OCI-LY1 (cell line): ENCODE results near the gene RNH1.

Experiments
- H2AFZ ChIP-seq: fragments of 200-600 bp; sonication (generic), shearing (Covaris generic); 2 replicates; pipeline ENCODE4 v1.6.0; 2014; ENCODE audit warnings: antibody characterized with exemption, mild to moderate bottlenecking, low read length
- H3F3A ChIP-seq: fragments of 200-600 bp; sonication (generic), shearing (Covaris generic); 2 replicates; pipeline ENCODE4 v1.6.0; 2014; ENCODE audit warnings: mild to moderate bottlenecking, antibody characterized with exemption, low read length, moderate library complexity; ENCODE audit not compliant: insufficient read depth
- H3K27ac ChIP-seq: fragments of 200-600 bp; sonication (generic); 2 replicates; pipeline ENCODE4 v1.5.1; 2014; ENCODE audit warnings: low read length, mixed run types, mild to moderate bottlenecking, low read depth; ENCODE audit not compliant: poor library complexity, severe bottlenecking
- H3K27me3 ChIP-seq: fragments of 200-600 bp; sonication (generic); 2 replicates; pipeline ENCODE4 v1.6.0; 2014; ENCODE audit warnings: antibody characterized with exemption, mild to moderate bottlenecking, low read length, moderate library complexity; ENCODE audit not compliant: insufficient read depth
- H3K36me3 ChIP-seq: fragments of 200-600 bp; sonication (generic); 2 replicates; pipeline ENCODE4 v1.6.1; 2014; ENCODE audit warnings: mild to moderate bottlenecking, antibody characterized with exemption, low read length, moderate library complexity, mixed read lengths; ENCODE audit not compliant: insufficient read depth
- H3K4me1 ChIP-seq: fragments of 200-600 bp; sonication (generic); 2 replicates; pipeline ENCODE4 v1.5.1; 2014; ENCODE audit warnings: mild to moderate bottlenecking, low read length, moderate library complexity; ENCODE audit not compliant: insufficient read depth, severe bottlenecking
- H3K4me2 ChIP-seq: fragments of 200-600 bp; sonication (generic), shearing (Covaris generic); 2 replicates; pipeline ENCODE4 v1.6.1; 2014; ENCODE audit warnings: low read length
- H3K4me3 ChIP-seq: fragments of 200-600 bp; sonication (generic); 2 replicates; pipeline ENCODE4 v1.5.1; 2014; ENCODE audit warnings: low read length, low read depth, mild to moderate bottlenecking, mixed read lengths; ENCODE audit not compliant: poor library complexity, severe bottlenecking
- H3K79me2 ChIP-seq: fragments of 200-600 bp; shearing (Covaris generic); 2 replicates; pipeline ENCODE4 v1.6.1; 2016; ENCODE audit warnings: mixed run types, low read length, mixed read lengths; ENCODE audit not compliant: insufficient read depth
- H3K9ac ChIP-seq: fragments of 200-600 bp; sonication (generic), shearing (Covaris generic); 2 replicates; pipeline ENCODE4 v1.6.1; 2014; ENCODE audit warnings: mild to moderate bottlenecking, low read length, mixed read lengths
- H3K9me2 ChIP-seq: fragments of 200-600 bp; sonication (generic), shearing (Covaris generic); 2 replicates; pipeline ENCODE4 v1.6.1; 2014; ENCODE audit warnings: low read depth, mild to moderate bottlenecking, low read length, mixed read lengths
- H3K9me3 ChIP-seq: fragments of 200-600 bp; shearing (Covaris generic); 2 replicates; pipeline ENCODE4 v1.6.1; 2014; ENCODE audit warnings: low read length, mixed read lengths
- H4K20me1 ChIP-seq: fragments of 200-600 bp; sonication (generic), shearing (Covaris generic); 2 replicates; pipeline ENCODE4 v1.6.0; 2016; ENCODE audit warnings: mild to moderate bottlenecking, low read length; ENCODE audit not compliant: insufficient read depth
- EZH2 ChIP-seq: fragments of 200-600 bp; sonication (generic), shearing (Covaris generic); IDR thresholded peaks from 2 replicates; pipeline ENCODE4 v1.8.0; 2017; ENCODE audit warnings: borderline replicate concordance, mixed run types, mild to moderate bottlenecking, antibody characterized with exemption, low read length, moderate library complexity, mixed read lengths
- TF ChIP-seq, protein P1 (sequence below): fragments of 200-600 bp; sonication (generic), shearing (Covaris generic); IDR thresholded peaks from 2 replicates; pipeline ENCODE4 v1.5.1; 2017; ENCODE audit warnings: mild to moderate bottlenecking, antibody characterized with exemption, low read length, moderate library complexity, mixed read lengths

The RNH1 gene

GRCh38 chr11:453564-453963 lies 53.5 kb downstream of the RNH1 start:
- no peak for TF ChIP-seq EZH2
- TF ChIP-seq, protein P1, sequence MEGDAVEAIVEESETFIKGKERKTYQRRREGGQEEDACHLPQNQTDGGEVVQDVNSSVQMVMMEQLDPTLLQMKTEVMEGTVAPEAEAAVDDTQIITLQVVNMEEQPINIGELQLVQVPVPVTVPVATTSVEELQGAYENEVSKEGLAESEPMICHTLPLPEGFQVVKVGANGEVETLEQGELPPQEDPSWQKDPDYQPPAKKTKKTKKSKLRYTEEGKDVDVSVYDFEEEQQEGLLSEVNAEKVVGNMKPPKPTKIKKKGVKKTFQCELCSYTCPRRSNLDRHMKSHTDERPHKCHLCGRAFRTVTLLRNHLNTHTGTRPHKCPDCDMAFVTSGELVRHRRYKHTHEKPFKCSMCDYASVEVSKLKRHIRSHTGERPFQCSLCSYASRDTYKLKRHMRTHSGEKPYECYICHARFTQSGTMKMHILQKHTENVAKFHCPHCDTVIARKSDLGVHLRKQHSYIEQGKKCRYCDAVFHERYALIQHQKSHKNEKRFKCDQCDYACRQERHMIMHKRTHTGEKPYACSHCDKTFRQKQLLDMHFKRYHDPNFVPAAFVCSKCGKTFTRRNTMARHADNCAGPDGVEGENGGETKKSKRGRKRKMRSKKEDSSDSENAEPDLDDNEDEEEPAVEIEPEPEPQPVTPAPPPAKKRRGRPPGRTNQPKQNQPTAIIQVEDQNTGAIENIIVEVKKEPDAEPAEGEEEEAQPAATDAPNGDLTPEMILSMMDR = no peak
- no peak overlapping the region for H3K27ac ChIP-seq
- no peaks in the 10 kb centered on the region for H3F3A ChIP-seq
- H3K27me3 ChIP-seq = no peaks in the 10 kb centered on the region
- no peaks in the 10 kb centered on the region for H3K9me3 ChIP-seq
- no peak overlapping the region for H2AFZ ChIP-seq
- H3K79me2 ChIP-seq = no peaks in the 10 kb centered on the region
- H3K4me2 ChIP-seq = no peak overlapping the region
- no peaks in the 10 kb centered on the region for H3K9me2 ChIP-seq
- peaks cover 33% of the 10 kb centered on the region for H3K4me1 ChIP-seq
- peaks cover 8% of the 10 kb centered on the region for H3K36me3 ChIP-seq
- H3K4me3 ChIP-seq = no peak overlapping the region
- H3K9ac ChIP-seq = no peak overlapping the region
- no peaks in the 10 kb centered on the region for H4K20me1 ChIP-seq

- Histone ChIP-seq H4K20me1 (no peaks in the 10 kb centered on the region), H3K27me3 (no peaks in the 10 kb centered on the region), H3K79me2 (no peaks in the 10 kb centered on the region), H3K27ac (no peak overlapping the region), H2AFZ (no peak overlapping the region), H3K4me3 (no peak overlapping the region), H3F3A (no peaks in the 10 kb centered on the region), H3K4me1 (peaks cover 36% of the 10 kb centered on the region), H3K9me3 (no peaks in the 10 kb centered on the region), H3K36me3 (peaks cover 8% of the 10 kb centered on the region), H3K9me2 (no peaks in the 10 kb centered on the region), H3K4me2 (no peak overlapping the region), H3K9ac (no peak overlapping the region)
- no peak for TF ChIP-seq EZH2
- TF ChIP-seq, protein P1 = no peak
These were observed 54.0 kb downstream of the RNH1 start for GRCh38 chr11:452916-453527.

DNA sequence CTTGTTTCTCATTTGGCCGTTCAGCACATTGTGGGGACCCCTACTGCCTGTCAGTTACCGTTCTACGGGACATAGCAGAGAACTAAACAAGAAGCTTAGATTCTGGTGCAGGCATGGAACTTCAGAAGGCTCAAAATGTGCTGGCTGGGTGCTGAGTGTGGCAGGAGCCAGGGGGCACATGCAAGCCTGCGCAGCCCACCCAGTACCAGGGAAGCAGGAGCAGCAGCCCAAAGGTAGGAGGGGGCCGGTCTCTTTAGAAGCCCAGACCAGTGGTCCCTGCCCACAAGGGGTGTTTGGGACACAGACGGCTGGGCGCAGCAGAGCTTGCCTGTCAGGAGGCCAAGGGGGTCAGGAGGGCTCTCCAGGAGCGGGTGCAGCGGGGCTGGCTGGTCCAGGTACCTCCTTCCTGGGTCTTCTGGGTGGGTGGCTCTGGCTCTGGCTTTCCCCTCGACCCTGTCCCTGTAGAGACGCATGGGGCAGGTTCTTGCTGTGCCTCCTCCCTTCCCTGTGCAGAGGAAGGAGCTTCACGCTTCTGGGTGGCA lies 54.8 kb downstream of the RNH1 start:
- Histone ChIP-seq H3F3A (no peaks in the 10 kb centered on the region), H3K79me2 (no peaks in the 10 kb centered on the region), H3K9me2 (no peaks in the 10 kb centered on the region), H3K9ac (no peak overlapping the region), H3K9me3 (no peaks in the 10 kb centered on the region), H3K4me2 (no peak overlapping the region), H3K4me1 (peaks cover 34% of the 10 kb centered on the region), H4K20me1 (no peaks in the 10 kb centered on the region), H3K36me3 (peaks cover 8% of the 10 kb centered on the region), H3K4me3 (no peak overlapping the region), H3K27me3 (no peaks in the 10 kb centered on the region), H3K27ac (no peak overlapping the region), H2AFZ (no peak overlapping the region)
- no peak for TF ChIP-seq EZH2
- TF ChIP-seq, protein P1 = no peak
